RCC 7860 (cell line): ENCODE results near the gene MSANTD1.
"Not testable (repeated sequence)": the region's sequence is repeated elsewhere in the genome, so short reads cannot be mapped to it uniquely, and the experiment has no call there.

ENCODE experiments used
- DNase-seq: peaks from one replicate; pipeline ENCODE4 v3.0.0-alpha.2; 2015; ENCODE audit warnings: low spot score
- FAIRE-seq: peaks from 2 replicates; lab custom pipeline; 2012; peaks lifted over from hg19 to GRCh38; lab: Jason Lieb, UNC

Gene MSANTD1

GRCh38 chr4:3299976-3300671, 51.2 kb downstream of the MSANTD1 start:
- DNase-seq (no peak), FAIRE-seq (no peak)

- not testable (repeated sequence) for DNase-seq, FAIRE-seq
Observed at GRCh38 chr4:3300882-3301281, 51.9 kb downstream of the MSANTD1 start.

DNA sequence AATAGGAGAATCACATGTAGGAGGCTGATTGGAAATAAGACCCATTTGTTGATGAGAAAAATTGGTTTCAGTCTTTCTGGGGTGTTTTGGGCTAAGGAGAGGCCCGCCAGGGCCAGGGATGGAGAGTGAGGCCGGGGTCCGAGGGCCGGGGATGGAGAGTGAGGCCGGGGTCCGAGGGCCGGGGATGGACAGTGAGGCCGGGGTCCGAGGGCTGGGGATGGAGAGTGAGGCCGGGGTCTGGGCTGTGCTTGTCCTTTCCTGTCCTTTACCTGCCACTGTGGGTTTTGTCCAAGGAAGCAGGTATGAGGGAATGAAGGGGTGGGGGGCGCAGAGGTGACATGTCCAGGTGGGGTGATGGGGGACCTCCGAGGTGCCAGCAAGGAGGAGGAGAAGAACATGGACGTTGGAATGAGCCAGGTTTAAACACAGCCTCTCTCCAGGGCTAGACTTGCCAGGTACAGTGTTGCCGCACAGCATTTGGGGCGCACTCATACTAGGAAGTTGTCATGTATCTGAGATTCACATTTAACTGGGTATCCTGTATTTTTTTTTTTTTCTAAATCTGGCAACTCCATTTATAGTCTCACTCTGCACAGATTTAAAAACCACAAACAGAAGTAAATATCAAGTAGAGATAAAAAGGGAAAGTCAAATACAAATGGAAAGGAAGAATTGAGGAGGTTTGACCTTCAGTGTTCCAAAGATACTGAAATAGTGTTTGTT, 52.7 kb downstream of the MSANTD1 start:
- FAIRE-seq, result no peak
- no peak for DNase-seq

DNA sequence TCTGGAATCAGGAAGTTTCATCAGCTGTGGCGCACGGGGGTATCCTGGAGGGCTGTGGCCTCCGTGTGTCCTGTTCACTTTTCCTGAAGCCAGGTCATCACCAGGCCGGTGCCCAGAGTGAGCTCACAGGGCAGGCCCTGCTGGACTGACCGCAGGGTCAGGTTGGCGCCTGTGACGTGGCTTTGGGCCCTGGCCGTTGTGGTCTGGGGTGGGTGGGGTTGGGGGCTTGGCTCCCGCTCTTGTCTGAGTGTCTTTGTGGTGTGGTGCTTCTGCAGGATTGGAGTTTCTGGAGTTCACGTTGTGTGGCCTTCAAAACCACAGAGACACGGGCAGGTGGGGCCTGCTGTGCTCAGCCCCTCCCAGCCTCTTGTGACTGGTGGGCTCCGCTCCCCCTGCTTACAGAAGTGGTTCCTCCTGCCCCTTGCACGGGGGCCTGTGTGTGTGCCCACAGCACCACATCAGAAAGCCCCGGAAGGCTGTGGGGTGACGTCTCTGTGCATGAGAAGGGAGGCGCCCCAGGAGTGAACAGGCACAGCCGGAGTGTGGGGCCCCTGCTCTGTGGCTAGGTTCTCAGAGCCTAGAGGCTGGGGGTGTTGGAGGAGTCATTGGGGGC, 53.3 kb downstream of the MSANTD1 start:
- FAIRE-seq (no peak), DNase-seq (peak; percentile 82)

- DNase-seq, result no peak
- no peak for FAIRE-seq
Observed at GRCh38 chr4:3302786-3303564, 54.0 kb downstream of the MSANTD1 start.

DNA sequence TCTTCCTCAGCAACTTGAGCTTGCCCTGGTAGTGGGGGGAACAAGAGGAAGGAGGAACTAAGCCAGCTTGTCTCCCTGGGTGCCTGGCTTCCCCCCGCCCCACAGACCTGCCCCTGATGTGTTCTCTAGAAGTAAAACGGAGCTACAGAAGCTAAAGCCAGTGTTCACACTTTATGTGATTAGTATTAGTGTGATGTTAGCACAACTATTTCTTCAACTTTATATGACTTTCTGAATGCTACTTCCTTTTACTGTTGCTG, 54.5 kb downstream of the MSANTD1 start:
- FAIRE-seq (no peak), DNase-seq (no peak)

GRCh38 chr4:3303923-3304710, 55.2 kb downstream of the MSANTD1 start:
- FAIRE-seq, result no peak
- no peak for DNase-seq

DNA sequence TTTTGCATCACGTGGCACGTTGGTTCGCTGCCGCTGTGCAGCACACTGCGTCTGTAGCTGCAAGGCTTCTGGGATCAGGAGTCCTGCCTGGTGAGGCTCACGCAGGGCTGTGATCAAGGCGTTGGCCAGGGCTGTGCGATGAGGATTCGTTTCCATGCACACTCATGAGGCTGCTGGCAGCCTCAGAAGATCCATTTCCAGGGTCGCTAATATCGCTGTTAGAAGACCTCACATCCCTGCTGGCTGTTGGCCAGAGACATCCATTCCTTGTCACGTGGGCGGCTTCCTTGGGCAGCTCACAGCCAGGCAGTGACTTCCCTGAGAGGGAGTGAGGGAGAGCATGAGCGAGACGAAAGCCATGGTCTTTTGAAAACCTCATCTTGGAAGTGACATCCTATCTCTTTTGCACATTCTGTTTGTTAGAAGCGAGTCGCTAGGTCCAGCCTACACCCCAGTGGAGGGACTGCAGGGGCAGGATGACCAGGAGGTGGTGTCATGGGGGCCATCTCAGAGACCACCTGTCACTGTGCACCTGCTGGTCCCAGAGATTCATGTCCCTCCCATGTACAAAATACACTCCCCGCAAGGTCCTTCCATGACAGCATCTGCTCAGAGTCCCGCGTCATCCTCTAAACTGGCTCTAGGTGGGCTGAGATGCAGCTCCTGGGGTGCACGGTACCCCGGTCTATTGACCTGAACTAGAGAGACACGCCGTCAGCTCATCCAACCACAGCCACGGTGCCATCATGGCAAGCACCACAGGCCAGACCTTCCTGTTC, 56.1 kb downstream of the MSANTD1 start:
- FAIRE-seq (no peak), DNase-seq (no peak)

DNA sequence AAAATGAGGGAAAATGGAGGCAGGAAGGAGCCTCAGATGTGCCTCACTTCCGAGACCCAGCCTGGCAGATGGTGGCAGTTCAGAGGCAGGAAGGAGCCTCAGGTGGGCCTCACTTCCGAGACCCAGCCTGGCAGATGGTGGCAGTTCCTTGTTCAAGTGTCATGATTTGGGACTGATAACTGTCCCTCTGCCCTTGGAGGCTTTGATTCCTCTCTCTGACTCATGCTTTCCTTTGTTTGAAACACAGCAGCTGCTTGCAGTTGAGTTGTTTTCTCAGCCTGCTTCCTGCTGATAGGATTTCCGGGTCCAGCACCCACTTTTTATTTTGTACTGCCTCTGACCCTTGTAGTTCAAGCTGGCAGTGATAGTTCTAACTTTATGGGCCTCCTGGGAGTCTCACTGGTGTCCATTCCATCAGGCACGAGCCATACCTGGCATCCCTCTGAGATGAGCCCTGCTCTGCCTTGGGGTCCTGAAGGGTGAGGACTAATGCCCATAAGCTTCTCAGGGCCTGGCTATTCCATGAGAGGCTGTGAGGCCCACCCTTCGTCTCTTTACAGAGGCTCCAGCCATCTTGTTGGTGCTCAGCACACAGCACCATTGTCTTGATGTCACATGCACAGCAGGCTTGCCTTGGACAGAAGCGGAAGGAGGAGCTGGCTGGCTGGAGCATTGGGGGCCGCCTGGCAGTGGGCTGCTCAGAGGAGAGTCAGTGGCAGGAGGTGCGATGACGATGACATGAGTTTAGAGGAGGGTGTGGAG, 56.8 kb downstream of the MSANTD1 start:
- DNase-seq (no peak), FAIRE-seq (no peak)
